ENCODE results near the gene WFIKKN1. TPM values are rescaled to one million over a fixed set of nuclear protein-coding genes. Genes with fewer than 3 reads are reported as not detected.

WFIKKN1 gene, protein sequence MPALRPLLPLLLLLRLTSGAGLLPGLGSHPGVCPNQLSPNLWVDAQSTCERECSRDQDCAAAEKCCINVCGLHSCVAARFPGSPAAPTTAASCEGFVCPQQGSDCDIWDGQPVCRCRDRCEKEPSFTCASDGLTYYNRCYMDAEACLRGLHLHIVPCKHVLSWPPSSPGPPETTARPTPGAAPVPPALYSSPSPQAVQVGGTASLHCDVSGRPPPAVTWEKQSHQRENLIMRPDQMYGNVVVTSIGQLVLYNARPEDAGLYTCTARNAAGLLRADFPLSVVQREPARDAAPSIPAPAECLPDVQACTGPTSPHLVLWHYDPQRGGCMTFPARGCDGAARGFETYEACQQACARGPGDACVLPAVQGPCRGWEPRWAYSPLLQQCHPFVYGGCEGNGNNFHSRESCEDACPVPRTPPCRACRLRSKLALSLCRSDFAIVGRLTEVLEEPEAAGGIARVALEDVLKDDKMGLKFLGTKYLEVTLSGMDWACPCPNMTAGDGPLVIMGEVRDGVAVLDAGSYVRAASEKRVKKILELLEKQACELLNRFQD
- total RNA-seq (2014; rRNA removed; shearing (Covaris generic); ENCODE audit: low replicate concordance) = not detected in 2 replicates

DNA sequence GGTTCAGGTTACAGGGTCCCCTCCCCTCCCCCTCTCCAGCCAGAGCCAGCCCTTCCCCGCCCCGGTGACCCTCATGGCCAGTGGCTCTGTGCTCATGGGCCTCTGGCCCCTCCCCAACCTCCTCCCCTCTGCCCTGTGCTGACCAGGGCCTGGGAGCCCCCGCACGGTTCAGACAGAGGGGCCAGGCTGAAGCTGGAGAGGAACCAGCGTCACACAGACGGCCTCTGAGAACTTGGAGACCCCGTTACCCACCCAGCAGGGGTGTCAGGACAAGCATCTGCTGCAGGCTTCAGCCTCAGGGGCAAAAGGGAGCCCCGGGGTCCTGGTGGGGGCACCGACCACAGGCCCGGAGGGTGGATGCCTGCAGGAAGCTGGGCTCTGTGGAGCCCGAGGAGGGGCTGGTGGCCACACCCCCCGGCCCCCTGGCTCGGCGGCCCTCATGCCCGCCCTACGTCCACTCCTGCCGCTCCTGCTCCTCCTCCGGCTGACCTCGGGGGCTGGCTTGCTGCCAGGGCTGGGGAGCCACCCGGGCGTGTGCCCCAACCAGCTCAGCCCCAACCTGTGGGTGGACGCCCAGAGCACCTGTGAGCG, at the start of gene WFIKKN1:
Gene WFIKKN1 (plus strand): TSS at position 171 of the 591 bp plus-strand sequence. CDS start 269 bp downstream, at position 440.
- no peak for DNase-seq
- Histone ChIP-seq H3K27me3 (no peaks in the 10 kb centered on the region), H3K36me3 (peaks cover 27% of the 10 kb centered on the region)

DNA sequence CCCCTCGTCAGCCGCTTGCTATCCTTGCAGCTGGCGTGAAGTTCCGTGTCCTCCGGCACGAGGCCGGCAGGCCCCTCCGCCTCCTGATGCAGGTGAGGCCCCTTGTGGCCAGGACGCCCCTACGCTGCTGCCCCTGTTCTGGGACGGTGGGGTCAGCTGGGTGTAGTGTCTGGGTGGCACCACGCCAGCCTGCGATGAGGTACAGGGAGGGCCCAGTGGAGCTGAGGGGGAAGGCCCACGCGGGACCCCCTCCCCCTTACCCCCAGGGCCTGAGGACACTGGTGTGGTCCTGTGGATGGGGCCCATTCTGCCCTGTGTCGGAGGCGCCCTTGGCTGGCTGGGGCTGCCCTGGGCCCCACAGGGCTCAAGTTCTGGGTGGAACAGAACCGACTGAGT, 48.6 kb upstream of the WFIKKN1 start:
- Histone ChIP-seq H3K9me3 (no peaks in the 10 kb centered on the region), H3K27me3 (no peaks in the 10 kb centered on the region), H3K36me3 (peaks cover 3% of the 10 kb centered on the region), H3K4me3 (no peak overlapping the region)
- DNase-seq = no peak

More for the DNA sequence above, at the start of gene WFIKKN1:
- H3K9me3 ChIP-seq = no peaks in the 10 kb centered on the region
- no peak within 1 kb of the TSS for H3K4me3 ChIP-seq

DNA sequence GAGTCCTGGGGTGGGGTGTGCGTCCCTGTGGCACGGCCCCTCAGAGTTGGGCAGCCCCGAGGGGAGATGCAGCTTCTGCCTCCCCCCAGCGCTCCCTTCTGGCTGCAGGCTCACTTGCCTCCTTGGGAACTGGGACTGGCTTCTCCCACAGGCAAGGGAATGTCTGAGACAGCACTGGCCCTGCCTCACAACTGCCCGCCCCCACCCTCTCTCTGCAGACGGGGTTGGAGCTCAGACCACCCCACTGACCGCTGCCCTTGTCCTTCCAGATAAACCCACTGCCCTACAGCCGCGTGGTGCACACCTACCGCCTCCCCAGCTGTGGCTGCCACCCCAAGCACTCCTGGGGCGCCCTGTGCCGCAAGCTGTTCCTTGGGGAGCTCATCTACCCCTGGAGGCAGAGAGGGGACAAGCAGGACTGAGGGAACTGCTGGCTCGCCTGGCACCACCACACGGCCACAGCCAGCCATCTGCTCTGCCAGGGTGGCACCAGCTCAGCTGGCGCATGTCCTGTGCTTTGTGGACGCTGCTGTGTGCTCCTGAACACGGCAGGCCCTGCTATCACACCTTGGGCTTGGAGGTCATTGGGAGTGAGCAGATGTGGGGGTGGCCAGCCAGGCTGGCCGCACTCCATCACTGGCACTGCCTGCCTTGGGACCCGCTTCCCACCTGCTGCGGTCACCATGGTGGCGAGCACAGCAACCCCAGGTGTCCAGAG, 48.0 kb upstream of the WFIKKN1 start:
- no peak overlapping the region for H3K4me3 ChIP-seq
- no peak for DNase-seq
- peaks cover 7% of the 10 kb centered on the region for H3K36me3 ChIP-seq
- H3K9me3 ChIP-seq = no peaks in the 10 kb centered on the region
- H3K27me3 ChIP-seq = no peaks in the 10 kb centered on the region

DNA sequence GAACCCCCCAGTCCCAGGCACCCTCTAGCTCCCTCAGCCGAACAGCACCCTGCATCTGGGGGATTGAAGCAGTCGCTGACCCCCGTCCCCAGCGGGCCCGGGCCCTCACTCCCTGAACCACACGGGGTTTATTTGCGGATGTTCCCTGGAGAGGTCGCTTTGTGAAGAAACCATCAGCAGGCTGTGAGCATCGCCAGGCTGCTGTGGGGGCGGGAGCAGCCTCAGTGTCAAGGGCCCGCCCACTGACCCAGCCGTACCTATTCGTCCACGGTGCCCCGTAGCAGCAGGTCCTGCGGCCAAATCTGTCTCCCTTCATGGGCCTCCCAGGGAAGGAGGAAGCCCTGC, 47.3 kb upstream of the WFIKKN1 start:
- Histone ChIP-seq H3K36me3 (peaks cover 13% of the 10 kb centered on the region), H3K9me3 (no peaks in the 10 kb centered on the region), H3K4me3 (no peak overlapping the region), H3K27me3 (no peaks in the 10 kb centered on the region)
- DNase-seq = no peak

DNA sequence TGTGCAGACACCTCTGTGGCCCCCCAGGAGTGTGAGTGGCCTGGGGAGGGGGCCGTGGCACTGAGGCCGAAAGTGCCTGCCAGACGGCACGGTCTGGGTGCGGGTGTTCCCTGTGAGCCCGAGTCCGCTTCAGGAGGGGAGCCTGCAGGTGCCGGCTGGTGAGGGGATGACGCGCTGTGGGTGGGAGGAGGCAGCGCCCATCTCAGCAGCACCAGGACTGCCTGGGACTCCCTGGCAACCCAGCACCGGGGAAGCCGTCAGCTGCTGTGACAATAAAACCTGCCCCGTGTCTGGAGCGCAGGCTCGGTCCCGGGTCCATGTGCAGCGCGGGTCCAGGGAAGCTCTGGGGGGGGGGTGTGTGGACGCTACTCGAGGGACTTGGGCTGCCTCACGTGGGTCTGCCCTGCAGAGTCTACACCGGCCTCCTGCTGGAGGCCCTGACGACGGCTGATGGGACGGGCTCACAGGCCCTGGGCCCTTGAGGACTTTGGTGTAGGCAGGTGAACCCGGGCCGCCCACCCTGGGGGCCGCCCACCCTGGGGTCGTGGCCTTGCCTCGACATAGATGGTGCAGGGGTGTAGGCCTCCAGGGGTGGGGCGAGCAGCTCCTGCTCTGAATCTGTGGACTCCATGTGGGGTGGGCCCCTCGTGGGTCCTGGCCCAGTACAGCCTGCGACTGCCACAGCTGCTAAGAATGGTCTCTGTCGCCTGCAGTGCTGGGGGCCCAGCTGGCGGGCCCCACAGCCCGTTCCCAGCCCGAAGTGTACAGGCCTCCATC, 46.8 kb upstream of the WFIKKN1 start:
- no peak for DNase-seq
- no peaks in the 10 kb centered on the region for H3K27me3 ChIP-seq
- peaks cover 13% of the 10 kb centered on the region for H3K36me3 ChIP-seq
- H3K4me3 ChIP-seq = no peak overlapping the region
- no peaks in the 10 kb centered on the region for H3K9me3 ChIP-seq

DNA sequence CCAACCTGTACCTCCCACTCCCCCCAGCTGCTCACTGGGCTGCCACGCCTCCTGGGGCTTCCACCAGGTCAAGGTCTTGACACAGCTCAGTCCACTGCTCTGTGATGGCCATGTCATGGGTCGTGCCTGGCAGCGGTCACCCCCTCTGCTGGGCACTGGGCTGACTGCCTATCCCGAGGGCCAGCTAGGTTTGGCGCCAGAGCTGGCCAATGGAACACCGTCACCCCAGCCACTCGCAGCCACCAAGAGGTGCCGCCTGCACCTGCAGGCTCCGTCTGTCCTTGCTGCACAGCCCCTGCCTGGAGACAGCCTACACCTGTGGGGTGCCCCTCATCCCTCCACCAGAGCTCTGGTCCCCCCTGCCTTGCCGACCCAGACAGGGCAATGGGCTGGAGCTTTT, 45.4 kb upstream of the WFIKKN1 start:
- no peak overlapping the region for H3K4me3 ChIP-seq
- H3K9me3 ChIP-seq = no peaks in the 10 kb centered on the region
- H3K27me3 ChIP-seq = no peaks in the 10 kb centered on the region
- peaks cover 13% of the 10 kb centered on the region for H3K36me3 ChIP-seq
- DNase-seq = no peak

DNA sequence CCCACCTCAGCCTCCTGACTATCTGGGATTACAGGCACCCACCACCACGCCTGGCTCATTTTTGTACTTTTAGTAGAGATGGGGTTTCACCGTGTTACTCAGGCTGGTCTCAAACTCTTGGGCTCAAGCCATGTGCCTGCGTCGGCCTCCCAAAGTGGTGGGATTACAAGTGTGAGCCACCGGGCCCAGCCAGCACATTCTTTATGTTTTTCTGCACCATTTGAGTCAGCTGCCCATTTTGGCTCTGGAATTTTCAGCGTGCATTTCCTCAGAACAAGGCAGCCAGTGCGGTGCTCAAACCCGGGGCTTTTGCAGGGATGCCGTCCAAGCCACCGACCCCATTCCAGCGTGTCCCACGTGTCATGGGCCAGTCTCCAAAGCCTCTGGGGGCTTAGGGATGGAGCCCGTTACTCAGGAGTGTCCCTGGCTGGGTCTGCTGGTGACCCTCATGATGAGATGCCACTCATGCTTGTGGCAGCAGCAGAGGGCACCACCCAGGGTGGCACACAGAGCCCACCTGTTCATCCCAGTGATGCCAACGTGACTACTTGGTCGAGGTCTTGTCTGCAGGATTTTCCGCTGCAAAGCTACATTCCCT, 44.6 kb upstream of the WFIKKN1 start:
- H3K27me3 ChIP-seq = no peaks in the 10 kb centered on the region
- H3K36me3 ChIP-seq = peaks cover 10% of the 10 kb centered on the region
- peak; percentile 85 for DNase-seq
- H3K9me3 ChIP-seq = no peaks in the 10 kb centered on the region
- H3K4me3 ChIP-seq = no peak overlapping the region

DNA sequence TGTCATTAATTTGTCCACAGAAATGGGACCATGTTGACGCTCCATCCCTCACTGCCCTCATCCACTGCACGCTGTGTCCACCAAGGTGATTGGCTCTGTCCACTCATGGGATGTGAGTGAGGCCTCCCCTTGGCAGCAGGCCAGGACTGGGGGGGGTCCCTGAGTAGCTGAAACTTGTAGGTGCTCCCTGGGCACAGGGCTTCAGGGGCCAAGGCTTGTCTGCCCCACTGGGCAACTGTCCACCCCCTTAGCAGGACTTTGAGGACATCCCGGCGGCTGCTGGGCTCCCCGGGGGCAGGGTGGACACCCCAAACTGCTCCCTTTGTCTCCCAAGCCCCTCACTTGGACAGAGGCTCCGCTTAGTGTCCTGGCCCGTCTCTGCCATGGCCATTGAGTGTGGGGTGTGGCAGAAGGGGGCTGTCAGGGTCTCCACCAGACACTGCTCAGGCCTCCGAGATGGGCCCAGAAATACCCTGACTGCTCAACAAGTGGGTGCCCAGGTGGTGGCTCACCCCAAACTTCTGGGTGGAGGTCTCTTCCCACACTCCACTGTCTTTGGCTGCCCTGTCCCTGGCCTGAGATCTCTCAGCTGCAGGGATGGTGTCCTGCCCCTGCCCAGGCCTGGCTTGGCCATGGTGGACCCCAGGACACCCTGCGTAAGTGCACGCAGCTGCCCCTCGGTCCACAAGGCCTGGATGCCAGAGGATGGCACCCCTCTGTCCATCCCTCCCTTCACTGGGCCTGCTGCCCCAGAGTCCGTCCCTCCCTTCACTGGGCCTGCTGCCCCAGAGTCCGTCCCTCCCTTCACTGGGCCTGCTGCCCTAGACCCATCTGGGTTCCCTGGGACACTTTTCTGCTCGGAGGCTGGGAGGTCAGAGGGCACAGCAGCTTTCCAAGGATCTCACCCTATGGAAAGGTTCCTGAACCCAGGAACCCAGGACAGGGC, 43.9 kb upstream of the WFIKKN1 start:
- Histone ChIP-seq H3K27me3 (no peaks in the 10 kb centered on the region), H3K36me3 (peaks cover 10% of the 10 kb centered on the region), H3K4me3 (peak overlapping the region; percentile 99), H3K9me3 (no peaks in the 10 kb centered on the region)
- DNase-seq = peak; percentile 48

DNA sequence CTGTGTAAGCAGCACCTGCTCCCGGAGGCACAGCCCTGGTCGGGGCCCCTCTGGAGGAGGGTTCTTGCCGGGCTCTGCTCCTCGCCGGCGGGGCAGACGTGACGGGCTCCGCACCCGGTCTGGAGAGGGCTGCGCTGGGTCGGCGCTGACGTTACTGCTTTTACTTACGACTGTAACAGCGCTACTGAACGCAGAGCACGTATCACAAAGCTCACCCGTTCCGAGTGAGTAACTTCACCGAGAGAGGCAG, 42.2 kb upstream of the WFIKKN1 start:
- Histone ChIP-seq H3K9me3 (no peaks in the 10 kb centered on the region), H3K27me3 (no peaks in the 10 kb centered on the region), H3K4me3 (peak overlapping the region; percentile 99), H3K36me3 (peaks cover 10% of the 10 kb centered on the region)
- no peak for DNase-seq

DNA sequence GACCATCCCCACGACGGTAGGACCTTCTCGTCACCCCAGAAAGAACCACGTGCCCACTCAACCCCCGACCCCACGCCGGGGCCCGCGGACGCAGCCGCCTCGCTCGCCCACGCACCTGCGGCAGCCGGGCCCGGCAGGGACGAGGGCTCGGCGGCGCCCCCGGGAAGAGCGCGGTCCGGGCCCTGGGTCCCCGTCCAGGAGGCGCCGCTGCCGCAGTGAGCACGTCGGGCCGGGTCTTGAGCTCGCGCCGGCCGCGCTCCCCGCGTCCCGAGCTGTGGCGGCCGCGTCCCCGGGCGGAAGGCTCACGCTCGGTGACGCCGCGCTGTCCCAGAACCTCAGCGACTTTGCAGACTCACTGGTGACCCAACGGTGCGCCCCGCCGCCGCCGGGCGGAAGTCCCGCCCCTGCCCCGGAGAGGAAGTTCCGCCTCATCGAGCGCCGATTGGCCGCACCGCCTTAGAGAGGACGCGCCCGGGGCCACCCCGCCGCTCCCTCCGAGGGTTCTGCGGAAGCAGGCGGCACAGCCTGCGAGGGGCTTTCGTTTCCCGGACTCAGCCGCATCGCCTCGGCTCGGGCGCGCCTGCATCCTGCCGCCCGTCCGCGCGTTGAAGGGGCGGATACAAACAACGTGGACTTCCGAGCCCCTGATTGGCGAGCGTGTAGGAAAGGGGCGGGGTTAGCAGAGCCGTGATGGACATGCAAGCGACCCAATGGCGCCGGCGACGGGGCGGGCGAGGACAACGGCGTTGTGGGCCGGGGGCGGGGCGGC, 41.7 kb upstream of the WFIKKN1 start:
- H3K27me3 ChIP-seq = no peaks in the 10 kb centered on the region
- no peaks in the 10 kb centered on the region for H3K9me3 ChIP-seq
- H3K36me3 ChIP-seq = peaks cover 10% of the 10 kb centered on the region
- H3K4me3 ChIP-seq = peak overlapping the region; percentile 99
- DNase-seq = peak; percentile 96

DNA sequence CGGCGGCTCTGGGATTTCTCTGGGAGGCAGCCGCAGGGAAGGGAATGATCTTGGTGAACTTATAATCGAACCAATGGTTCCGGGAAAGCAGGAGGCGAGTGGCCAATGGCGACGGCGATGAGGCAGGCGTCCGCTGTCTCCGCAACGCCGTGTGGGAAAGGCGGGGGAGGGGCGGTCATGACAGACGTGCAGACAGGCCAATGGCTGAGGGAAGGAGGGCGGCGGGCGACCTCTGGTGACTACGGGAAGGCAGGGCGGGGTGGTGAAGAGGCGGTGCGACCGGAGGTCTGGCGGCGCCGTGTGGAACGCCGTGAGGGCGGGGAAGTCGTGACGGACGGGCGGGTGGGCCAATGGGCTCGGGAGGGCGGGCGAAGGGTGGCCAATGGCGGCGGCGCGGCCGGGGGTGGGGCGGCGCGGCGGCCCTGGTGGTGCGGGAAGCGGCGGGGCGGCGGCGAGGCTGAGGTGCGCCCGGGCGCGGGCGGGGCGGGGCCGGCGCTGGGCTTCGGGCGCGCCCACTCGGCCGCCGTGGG, 41.1 kb upstream of the WFIKKN1 start, which contains the start of gene RAB40C:
Gene RAB40C (plus strand): TSS at position 409 of the 530 bp plus-strand sequence. CDS start 226 bp downstream, outside the sequence.
- peak; percentile 99 for DNase-seq
- Histone ChIP-seq H3K27me3 (no peaks in the 10 kb centered on the region), H3K36me3 (peaks cover 10% of the 10 kb centered on the region), H3K4me3 (peak within 1 kb of the TSS; percentile 99), H3K9me3 (no peaks in the 10 kb centered on the region)

DNA sequence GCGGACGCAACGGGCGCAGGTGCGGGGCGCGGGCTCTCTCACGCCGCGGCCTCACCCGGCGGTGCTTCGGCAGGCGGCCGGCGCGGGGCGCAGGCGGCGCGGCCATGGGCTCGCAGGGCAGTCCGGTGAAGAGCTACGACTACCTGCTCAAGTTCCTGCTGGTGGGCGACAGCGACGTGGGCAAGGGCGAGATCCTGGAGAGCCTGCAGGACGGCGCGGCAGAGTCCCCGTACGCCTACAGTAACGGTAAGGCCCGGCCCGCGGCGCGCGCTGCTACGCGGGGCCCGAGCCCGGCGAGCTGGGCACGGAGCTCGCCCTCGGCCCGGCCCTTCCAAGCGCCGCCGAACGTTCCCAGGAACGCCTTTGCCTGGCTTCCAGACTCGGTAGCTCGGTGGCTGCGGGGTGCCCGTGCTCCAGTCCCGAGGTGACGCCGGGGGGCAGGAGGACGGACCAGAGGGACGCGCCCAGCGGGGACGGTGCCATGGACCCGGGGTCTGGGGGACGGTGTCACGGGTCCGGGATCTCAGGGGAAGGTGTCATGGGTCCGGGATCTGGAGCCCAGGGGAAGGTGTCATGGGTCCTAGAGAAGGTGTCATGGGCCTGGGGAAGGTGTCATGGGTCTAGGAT, 40.5 kb upstream of the WFIKKN1 start:
- Histone ChIP-seq H3K27me3 (no peaks in the 10 kb centered on the region), H3K9me3 (no peaks in the 10 kb centered on the region), H3K36me3 (peaks cover 10% of the 10 kb centered on the region), H3K4me3 (peak overlapping the region; percentile 62)
- DNase-seq = no peak

DNA sequence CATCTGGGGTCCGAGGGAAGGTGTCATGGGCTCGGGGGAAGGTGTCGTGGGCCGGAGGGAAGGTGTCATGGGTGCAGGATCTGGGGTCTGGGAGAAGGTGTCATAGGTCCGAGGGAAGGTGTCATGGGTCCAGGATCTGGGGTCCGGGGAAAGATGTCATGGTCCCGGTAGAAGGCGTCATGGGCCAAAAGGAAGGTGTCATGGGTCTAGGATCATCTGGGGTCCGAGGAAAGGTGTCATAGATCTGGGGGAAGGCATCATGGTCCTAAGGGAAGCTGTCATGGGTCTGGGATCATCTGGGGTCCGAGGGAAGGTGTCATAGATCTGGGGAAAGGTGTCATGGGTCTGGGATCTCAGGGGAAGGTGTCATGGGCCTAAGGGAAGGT, 40.0 kb upstream of the WFIKKN1 start:
- no peaks in the 10 kb centered on the region for H3K27me3 ChIP-seq
- peak overlapping the region; percentile 62 for H3K4me3 ChIP-seq
- H3K9me3 ChIP-seq = no peaks in the 10 kb centered on the region
- DNase-seq = no peak
- H3K36me3 ChIP-seq = peaks cover 10% of the 10 kb centered on the region

DNA sequence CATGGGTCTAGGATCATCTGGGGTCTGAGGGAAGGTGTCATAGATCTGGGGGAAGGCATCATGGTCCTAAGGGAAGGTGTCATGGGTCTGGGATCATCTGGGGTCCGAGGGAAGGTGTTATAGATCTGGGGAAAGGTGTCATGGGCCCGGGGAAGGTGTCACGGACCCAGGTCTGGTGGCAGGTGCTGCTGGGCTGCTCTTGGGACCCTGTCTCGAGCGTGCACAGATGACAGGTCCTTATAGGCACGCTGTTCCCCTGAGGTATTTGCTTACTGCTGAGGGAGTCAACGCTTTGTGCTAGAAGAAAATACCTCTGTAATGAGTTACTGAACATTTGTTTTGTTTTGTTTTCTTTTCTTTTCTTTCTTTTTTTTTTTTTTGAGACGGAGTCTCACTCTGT, 39.6 kb upstream of the WFIKKN1 start:
- DNase-seq = no peak
- no peaks in the 10 kb centered on the region for H3K27me3 ChIP-seq

More for the DNA sequence above, 39.6 kb upstream of the WFIKKN1 start:
- Histone ChIP-seq H3K9me3 (no peaks in the 10 kb centered on the region), H3K4me3 (no peak overlapping the region), H3K36me3 (peaks cover 10% of the 10 kb centered on the region)
